Ishikawa (cell line): ENCODE measurements around the gene AGO3.

Experiments
- CEBPB ChIP-seq: IDR thresholded peaks from 2 replicates; pipeline ENCODE4 v1.6.1; 2012
- CREB1 ChIP-seq: IDR thresholded peaks from 2 replicates; pipeline ENCODE4 v1.6.1; 2012; ENCODE audit warnings: low read depth
- EGR1 ChIP-seq: IDR thresholded peaks from 2 replicates; pipeline ENCODE4 v1.6.1; 2012
- EP300 ChIP-seq: IDR thresholded peaks from 2 replicates; pipeline ENCODE4 v1.6.1; 2012; ENCODE audit warnings: borderline replicate concordance
- FOXM1 ChIP-seq: IDR thresholded peaks from 2 replicates; pipeline ENCODE4 v1.6.1; 2012; ENCODE audit warnings: low read depth, borderline replicate concordance
- MAX ChIP-seq: IDR thresholded peaks from 2 replicates; pipeline ENCODE4 v1.6.1; 2012
- NFIC ChIP-seq: IDR thresholded peaks from 2 replicates; pipeline ENCODE4 v1.6.1; 2012
- RAD21 ChIP-seq: IDR thresholded peaks from 2 replicates; pipeline ENCODE4 v1.6.1; 2012; ENCODE audit warnings: low read depth
- REST ChIP-seq: IDR thresholded peaks from 2 replicates; pipeline ENCODE4 v1.6.1; 2012; ENCODE audit warnings: low read depth, mild to moderate bottlenecking
- TAF1 ChIP-seq: IDR thresholded peaks from 2 replicates; pipeline ENCODE4 v1.6.1; 2012; ENCODE audit warnings: low read depth, mild to moderate bottlenecking
- TCF12 ChIP-seq: IDR thresholded peaks from 2 replicates; pipeline ENCODE4 v1.6.1; 2012; ENCODE audit warnings: low read depth
- TEAD4 ChIP-seq: IDR thresholded peaks from 2 replicates; pipeline ENCODE4 v1.6.1; 2012
- USF1 ChIP-seq: IDR thresholded peaks from 2 replicates; pipeline ENCODE4 v1.6.1; 2012
- YY1 ChIP-seq: IDR thresholded peaks from 2 replicates; pipeline ENCODE4 v1.6.1; 2012; ENCODE audit warnings: low read depth
- ZBTB7A ChIP-seq: IDR thresholded peaks from 2 replicates; pipeline ENCODE4 v1.6.1; 2012; ENCODE audit warnings: low read depth

Gene AGO3

GRCh38 chr1:35923791-35924221, 7.1 kb upstream of the AGO3 start:
- TF ChIP-seq RAD21: no peak
- no peak for TF ChIP-seq ZBTB7A
- TF ChIP-seq YY1: no peak
- no peak for TF ChIP-seq CREB1
- no peak for TF ChIP-seq REST

- TF ChIP-seq NFIC: no peak
- TF ChIP-seq TAF1: no peak
- no peak for TF ChIP-seq EGR1
- no peak for TF ChIP-seq YY1
- TF ChIP-seq ZBTB7A: no peak
- no peak for TF ChIP-seq EP300
- TF ChIP-seq USF1: no peak
- TF ChIP-seq FOXM1: no peak
- no peak for TF ChIP-seq CEBPB
- TF ChIP-seq TCF12: no peak
- TF ChIP-seq RAD21: no peak
- TF ChIP-seq REST: no peak
These were observed 6.1 kb upstream of the AGO3 start for GRCh38 chr1:35924838-35925237.

- no peak for TF ChIP-seq CREB1
- no peak for TF ChIP-seq FOXM1
- TF ChIP-seq NFIC: no peak
- TF ChIP-seq YY1: no peak
- no peak for TF ChIP-seq USF1
- TF ChIP-seq EGR1: no peak
- no peak for TF ChIP-seq EP300
- no peak for TF ChIP-seq CEBPB
- TF ChIP-seq ZBTB7A: no peak
- no peak for TF ChIP-seq RAD21
- no peak for TF ChIP-seq REST
- TF ChIP-seq TEAD4: no peak
- no peak for TF ChIP-seq TCF12
- no peak for TF ChIP-seq TAF1
- no peak for TF ChIP-seq MAX
These were observed 5.2 kb upstream of the AGO3 start for GRCh38 chr1:35925741-35926140.

- TF ChIP-seq EP300: no peak
- TF ChIP-seq USF1: no peak
- TF ChIP-seq FOXM1: no peak
- TF ChIP-seq TAF1: no peak
- no peak for TF ChIP-seq ZBTB7A
- TF ChIP-seq EGR1: no peak
- TF ChIP-seq NFIC: no peak
- TF ChIP-seq CEBPB: no peak
- no peak for TF ChIP-seq YY1
- no peak for TF ChIP-seq TCF12
- TF ChIP-seq REST: no peak
- TF ChIP-seq CREB1: no peak
- TF ChIP-seq TEAD4: no peak
- TF ChIP-seq MAX: no peak
- TF ChIP-seq RAD21: no peak
These were observed 3.4 kb upstream of the AGO3 start for GRCh38 chr1:35927472-35927871.
